ENCODE measurements around the gene KCP.

KCP gene

DNA sequence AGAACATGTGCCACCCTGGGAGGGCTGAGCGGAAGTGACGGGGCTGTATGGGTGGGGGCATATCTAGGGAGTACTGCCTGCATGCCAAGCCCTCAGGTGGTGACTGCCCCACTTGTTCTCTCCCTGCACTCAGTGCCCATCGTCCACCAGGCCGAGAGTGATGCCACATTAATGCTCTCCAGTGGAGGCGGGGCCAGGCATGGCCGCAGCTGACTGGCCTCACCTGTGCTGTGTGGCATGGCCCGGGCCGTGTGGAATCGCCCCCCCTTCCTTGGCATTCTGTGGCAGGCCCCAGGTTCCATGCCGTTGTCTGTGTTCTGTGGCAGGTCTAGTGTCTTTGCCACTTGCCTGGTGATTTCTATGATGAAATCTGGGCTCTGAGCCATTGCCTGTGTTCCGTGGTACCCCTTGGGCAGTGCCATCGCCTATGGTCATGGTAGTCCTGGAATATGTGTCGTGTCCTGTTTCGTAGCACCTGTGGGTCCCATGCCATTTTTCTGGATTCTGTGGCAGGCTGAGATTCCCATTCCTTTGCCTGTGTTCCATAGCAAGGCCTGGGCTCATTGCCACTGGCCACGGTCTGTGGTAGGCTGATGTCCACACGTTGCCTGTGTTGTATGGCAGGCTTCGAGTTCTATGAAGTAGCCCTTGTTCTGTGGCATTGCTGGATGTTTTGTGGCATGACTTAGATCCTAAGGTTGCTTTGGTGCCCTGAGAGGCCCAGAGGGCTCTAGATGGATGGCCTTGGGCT, 71.4 kb downstream of the KCP start:
- Histone ChIP-seq H3K27me3 (peaks cover 16% of the 10 kb centered on the region), H3K9me3 (no peaks in the 10 kb centered on the region), H3K36me3 (no peaks in the 10 kb centered on the region), H3K4me3 (ENCODE audit: low read depth in 1 of 2, low read length in 1 of 2) (no peak overlapping the region), H3K4me1 (ENCODE audit: control insufficient read depth in 1 of 2, insufficient read depth in 1 of 2, low read depth in 1 of 2, low read length in 1 of 2) (no peaks in the 10 kb centered on the region), H3K27ac (no peak overlapping the region)
- TF ChIP-seq, protein P1, sequence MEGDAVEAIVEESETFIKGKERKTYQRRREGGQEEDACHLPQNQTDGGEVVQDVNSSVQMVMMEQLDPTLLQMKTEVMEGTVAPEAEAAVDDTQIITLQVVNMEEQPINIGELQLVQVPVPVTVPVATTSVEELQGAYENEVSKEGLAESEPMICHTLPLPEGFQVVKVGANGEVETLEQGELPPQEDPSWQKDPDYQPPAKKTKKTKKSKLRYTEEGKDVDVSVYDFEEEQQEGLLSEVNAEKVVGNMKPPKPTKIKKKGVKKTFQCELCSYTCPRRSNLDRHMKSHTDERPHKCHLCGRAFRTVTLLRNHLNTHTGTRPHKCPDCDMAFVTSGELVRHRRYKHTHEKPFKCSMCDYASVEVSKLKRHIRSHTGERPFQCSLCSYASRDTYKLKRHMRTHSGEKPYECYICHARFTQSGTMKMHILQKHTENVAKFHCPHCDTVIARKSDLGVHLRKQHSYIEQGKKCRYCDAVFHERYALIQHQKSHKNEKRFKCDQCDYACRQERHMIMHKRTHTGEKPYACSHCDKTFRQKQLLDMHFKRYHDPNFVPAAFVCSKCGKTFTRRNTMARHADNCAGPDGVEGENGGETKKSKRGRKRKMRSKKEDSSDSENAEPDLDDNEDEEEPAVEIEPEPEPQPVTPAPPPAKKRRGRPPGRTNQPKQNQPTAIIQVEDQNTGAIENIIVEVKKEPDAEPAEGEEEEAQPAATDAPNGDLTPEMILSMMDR (IDR thresholded peaks at IDR 0.05): no peak

DNA sequence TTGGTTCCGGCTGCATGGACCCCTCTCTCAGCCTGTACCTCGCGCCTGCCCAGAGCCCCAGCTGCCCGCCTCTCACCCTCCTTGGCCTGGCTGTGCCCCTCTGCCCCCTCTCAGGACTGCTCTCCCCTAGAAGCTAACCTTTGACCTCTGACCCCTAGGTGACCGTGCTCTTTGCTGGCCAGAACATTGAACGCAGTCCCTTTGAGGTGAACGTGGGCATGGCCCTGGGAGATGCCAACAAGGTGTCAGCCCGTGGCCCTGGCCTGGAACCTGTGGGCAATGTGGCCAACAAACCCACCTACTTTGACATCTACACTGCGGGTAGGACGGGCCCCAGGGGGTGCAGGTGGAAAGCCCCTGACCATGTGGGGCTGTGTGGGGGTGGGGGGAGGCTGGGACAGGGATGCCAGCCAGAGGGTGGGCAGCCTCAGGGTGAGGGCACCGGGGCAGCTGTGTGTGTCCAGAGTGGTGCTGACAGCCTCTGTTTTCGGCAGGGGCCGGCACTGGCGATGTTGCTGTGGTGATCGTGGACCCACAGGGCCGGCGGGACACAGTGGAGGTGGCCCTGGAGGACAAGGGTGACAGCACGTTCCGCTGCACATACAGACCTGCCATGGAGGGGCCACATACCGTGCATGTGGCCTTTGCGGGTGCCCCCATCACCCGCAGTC, 72.3 kb downstream of the KCP start:
- Histone ChIP-seq H3K4me3 (ENCODE audit: low read depth in 1 of 2, low read length in 1 of 2) (no peak overlapping the region), H3K4me1 (ENCODE audit: control insufficient read depth in 1 of 2, insufficient read depth in 1 of 2, low read depth in 1 of 2, low read length in 1 of 2) (no peaks in the 10 kb centered on the region), H3K27me3 (peaks cover 25% of the 10 kb centered on the region), H3K36me3 (no peaks in the 10 kb centered on the region), H3K27ac (no peak overlapping the region), H3K9me3 (no peaks in the 10 kb centered on the region)
- TF ChIP-seq, protein P1 (IDR thresholded peaks at IDR 0.05): no peak

DNA sequence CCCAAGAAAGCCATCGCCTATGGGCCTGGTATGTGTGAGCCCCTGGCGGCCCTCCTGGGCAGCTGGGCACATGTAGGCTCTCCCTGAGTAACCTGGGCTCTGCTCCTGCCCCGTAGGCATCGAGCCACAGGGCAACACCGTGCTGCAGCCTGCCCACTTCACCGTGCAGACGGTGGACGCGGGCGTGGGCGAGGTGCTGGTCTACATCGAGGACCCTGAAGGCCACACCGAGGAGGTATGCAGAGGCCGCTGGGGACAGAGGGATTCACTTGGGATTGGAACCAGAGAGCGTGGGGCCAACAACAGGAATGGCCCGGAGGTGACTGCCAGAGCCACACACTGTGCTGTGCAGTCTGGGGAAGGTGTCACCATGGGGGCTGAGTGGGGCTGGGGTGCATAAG, 73.0 kb downstream of the KCP start:
- no peak overlapping the region for H3K27ac ChIP-seq
- TF ChIP-seq, protein P1 (IDR thresholded peaks at IDR 0.05): no peak
- H3K4me1 ChIP-seq (ENCODE audit: control insufficient read depth in 1 of 2, insufficient read depth in 1 of 2, low read depth in 1 of 2, low read length in 1 of 2): no peaks in the 10 kb centered on the region
- H3K4me3 ChIP-seq (ENCODE audit: low read depth in 1 of 2, low read length in 1 of 2): no peak overlapping the region
- no peaks in the 10 kb centered on the region for H3K9me3 ChIP-seq
- no peaks in the 10 kb centered on the region for H3K36me3 ChIP-seq
- H3K27me3 ChIP-seq: peaks cover 33% of the 10 kb centered on the region

DNA sequence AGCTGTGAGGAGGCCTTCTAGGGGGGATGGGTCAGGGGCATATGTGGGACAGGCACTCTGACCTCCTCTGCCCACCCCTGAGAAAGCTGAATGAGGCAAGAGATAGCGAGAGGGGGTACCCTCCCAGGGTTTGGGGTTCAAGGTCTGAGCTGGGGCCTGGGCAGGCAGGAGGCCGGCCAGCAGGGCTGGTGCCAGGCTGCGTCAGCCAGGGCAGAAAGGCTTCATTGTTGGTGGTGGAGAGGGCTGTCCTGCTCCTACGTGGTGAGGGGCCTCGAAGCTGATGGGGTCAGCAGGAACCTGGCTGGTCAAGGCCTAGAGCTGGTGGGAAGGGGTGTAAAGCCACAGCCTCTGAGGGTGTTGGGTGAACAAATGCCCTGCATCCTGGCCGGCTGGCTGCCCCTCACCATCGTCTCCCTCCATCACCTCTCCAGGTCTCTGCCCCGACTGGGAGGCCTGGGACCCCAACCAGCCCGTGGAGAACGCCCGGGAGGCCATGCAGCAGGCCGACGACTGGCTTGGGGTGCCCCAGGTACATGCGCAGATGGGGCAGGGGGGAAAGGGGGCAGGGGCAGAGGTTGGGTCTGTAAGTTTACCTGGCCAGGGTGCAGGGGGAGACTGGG, 73.7 kb downstream of the KCP start:
- H3K27me3 ChIP-seq: peaks cover 39% of the 10 kb centered on the region
- no peaks in the 10 kb centered on the region for H3K36me3 ChIP-seq

DNA sequence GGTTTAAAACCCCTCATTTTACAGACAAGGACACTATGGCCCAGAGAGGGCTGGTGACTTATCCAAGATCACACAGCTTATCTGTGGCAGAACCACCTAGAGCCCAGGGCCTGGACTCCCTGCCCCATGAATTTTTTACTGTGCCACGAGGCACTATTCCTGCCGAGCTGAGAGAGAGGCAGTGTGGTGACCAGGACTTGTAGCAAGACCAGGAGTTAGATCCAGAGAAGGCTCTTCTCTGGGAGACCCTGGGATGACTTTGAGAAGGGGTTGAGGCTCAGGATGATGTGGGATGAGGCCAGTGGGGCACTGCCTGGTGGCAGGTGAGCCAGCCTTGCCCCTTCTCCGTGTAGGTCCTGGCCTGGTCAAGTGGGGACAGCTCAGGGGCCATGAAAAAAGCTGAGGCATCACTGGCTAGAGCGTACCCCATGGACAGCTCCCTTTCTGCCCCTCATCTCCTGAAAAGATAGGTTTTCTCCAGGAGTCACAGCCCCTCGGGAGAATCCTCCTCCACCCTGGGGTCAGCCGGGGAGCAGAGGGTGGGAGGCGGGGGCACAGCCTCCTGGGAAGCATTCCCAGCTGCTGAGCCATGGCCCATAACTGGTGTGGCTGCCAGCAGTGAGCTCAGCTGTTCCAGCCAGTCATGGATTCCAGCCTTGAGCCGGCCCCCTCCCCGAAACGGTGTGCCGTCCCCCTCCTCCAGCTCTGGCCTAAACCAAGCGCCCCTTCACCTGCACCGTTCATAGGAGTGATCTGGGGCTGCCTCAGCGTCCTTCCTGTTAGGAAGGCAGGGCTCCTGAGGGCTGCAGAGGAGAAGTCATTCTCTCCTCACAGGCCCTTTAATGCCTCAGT, 74.5 kb downstream of the KCP start:
- Histone ChIP-seq H3K27ac (no peak overlapping the region), H3K9me3 (no peaks in the 10 kb centered on the region), H3K4me1 (ENCODE audit: control insufficient read depth in 1 of 2, insufficient read depth in 1 of 2, low read depth in 1 of 2, low read length in 1 of 2) (peaks cover 0 to 5% of the 10 kb centered on the region in 2 experiments), H3K4me3 (ENCODE audit: low read depth in 1 of 2, low read length in 1 of 2) (no peak overlapping the region), H3K27me3 (peaks cover 48% of the 10 kb centered on the region), H3K36me3 (no peaks in the 10 kb centered on the region)
- TF ChIP-seq, protein P1 (IDR thresholded peaks at IDR 0.05): no peak

More for the DNA sequence above, 73.7 kb downstream of the KCP start:
- no peak overlapping the region for H3K4me3 ChIP-seq (ENCODE audit: low read depth in 1 of 2, low read length in 1 of 2)
- H3K9me3 ChIP-seq: no peaks in the 10 kb centered on the region
- H3K4me1 ChIP-seq (ENCODE audit: control insufficient read depth in 1 of 2, insufficient read depth in 1 of 2, low read depth in 1 of 2, low read length in 1 of 2): no peaks in the 10 kb centered on the region
- H3K27ac ChIP-seq: no peak overlapping the region
- TF ChIP-seq, protein P1 (IDR thresholded peaks at IDR 0.05): no peak

All from neutrophil (primary cell).